GM21423 (cell line): Measurements from ENCODE around the gene ACSL5.

Experiments used
- ATAC-seq: cut with Tn5 transposase; IDR thresholded peaks from one replicate; pipeline ENCODE4 v1.9.1; 2021; ENCODE audit warnings: mild to moderate bottlenecking, moderate library complexity; ENCODE audit not compliant: unreplicated experiment

ACSL5 gene

GRCh38 chr10:112373912-112374338 is at the start of gene ACSL5:
Gene ACSL5 (plus strand): TSS chr10:112374116. CDS start chr10:112394947, 20,831 bp downstream.
- no peak for ATAC-seq

- ATAC-seq, result no peak
Observed at GRCh38 chr10:112327678-112328077, 46.2 kb upstream of the ACSL5 start.

GRCh38 chr10:112330162-112330561 is 43.8 kb upstream of the ACSL5 start:
- ATAC-seq, result no peak

- ATAC-seq, result no peak
Observed at GRCh38 chr10:112330607-112331160, 43.2 kb upstream of the ACSL5 start.

- no peak for ATAC-seq
Observed at GRCh38 chr10:112332022-112332421, 41.9 kb upstream of the ACSL5 start.

GRCh38 chr10:112332509-112333228 is 41.2 kb upstream of the ACSL5 start:
- no peak for ATAC-seq

- ATAC-seq, result no peak
Observed at GRCh38 chr10:112333452-112333851, 40.5 kb upstream of the ACSL5 start.

- no peak for ATAC-seq
Observed at GRCh38 chr10:112335111-112335867, 38.6 kb upstream of the ACSL5 start.

GRCh38 chr10:112335868-112336265 is 38.0 kb upstream of the ACSL5 start:
- no peak for ATAC-seq

- no peak for ATAC-seq
Observed at GRCh38 chr10:112336556-112337201, 37.2 kb upstream of the ACSL5 start.

- no peak for ATAC-seq
Observed at GRCh38 chr10:112338957-112339356, 35.0 kb upstream of the ACSL5 start.

- ATAC-seq, result no peak
Observed at GRCh38 chr10:112340601-112341000, 33.3 kb upstream of the ACSL5 start.

GRCh38 chr10:112343056-112343806 is 30.7 kb upstream of the ACSL5 start:
- ATAC-seq, result no peak

GRCh38 chr10:112344261-112344660 is 29.7 kb upstream of the ACSL5 start:
- ATAC-seq, result no peak

GRCh38 chr10:112345202-112345601 is 28.7 kb upstream of the ACSL5 start:
- no peak for ATAC-seq

GRCh38 chr10:112345743-112346142 is 28.2 kb upstream of the ACSL5 start:
- ATAC-seq, result no peak

GRCh38 chr10:112346774-112347173 is 27.1 kb upstream of the ACSL5 start:
- ATAC-seq, result no peak

- no peak for ATAC-seq
Observed at GRCh38 chr10:112347709-112348671, 25.9 kb upstream of the ACSL5 start.

- ATAC-seq, result no peak
Observed at GRCh38 chr10:112348759-112349158, 25.2 kb upstream of the ACSL5 start.
